Transverse colon (tissue), 4 donors: ENCODE data around the gene CLEC2D.

ENCODE experiments used
- CTCF ChIP-seq, 5 experiments: fragments of 200-600 bp in 3 of 5; fragments of 450-650 bp in 2 of 5; sonication (generic) in 3 of 5; IDR thresholded peaks; 1 replicate in 2 of 5; 2 replicates in 3 of 5; pipeline ENCODE4 v1.5.1; 2016 to 2017; ENCODE audit warnings: antibody characterized with exemption in 5 of 5, inconsistent platforms in 3 of 5, mild to moderate bottlenecking in 2 of 5, moderate library complexity in 1 of 5
- POLR2A ChIP-seq: fragments of 450-650 bp; IDR thresholded peaks from one replicate; pipeline ENCODE4 v1.6.1; 2016; ENCODE audit warnings: antibody characterized with exemption, mild to moderate bottlenecking, moderate library complexity
- POLR2AphosphoS5 ChIP-seq, 3 donors: sonication (generic); formaldehyde crosslinking; IDR thresholded peaks; one replicate each; pipeline ENCODE4 v1.6.1; 2016; ENCODE audit warnings: antibody characterized with exemption in 3 of 3

GRCh38 chr12:9647825-9648700 is 21.4 kb upstream of the CLEC2D start:
- peak; percentile 52 to 79 (median 59) for TF ChIP-seq POLR2AphosphoS5 (IDR thresholded peaks at IDR 0.05)
- TF ChIP-seq CTCF (IDR thresholded peaks at IDR 0.05): peak in 1 of 5 experiments; percentile 10
- TF ChIP-seq POLR2A: peak; percentile 83
